Right renal cortex interstitium (tissue), 3 donors: ENCODE data around the gene TBC1D5. TPM values are rescaled to one million over a fixed set of nuclear protein-coding genes. Genes with fewer than 3 reads are reported as not detected.

Source experiments
- DNase-seq, 3 donors: peaks; one replicate each; pipeline ENCODE4 v3.0.0-alpha.2; 2013; ENCODE audit warnings: low read depth in 3 of 3, low spot score in 2 of 3
- polyA plus RNA-seq, 3 donors: library from polyadenylated mRNA; unstranded; fragments of 120-200 nt; gene quantifications; one replicate each; pipeline ENCODE4 v1.2.1, GENCODE V29; 2013; ENCODE audit not compliant: insufficient read length in 3 of 3

The TBC1D5 gene
- polyA plus RNA-seq, 3 donors, result 54.7 to 58.8 (median 55.2) TPM

DNA sequence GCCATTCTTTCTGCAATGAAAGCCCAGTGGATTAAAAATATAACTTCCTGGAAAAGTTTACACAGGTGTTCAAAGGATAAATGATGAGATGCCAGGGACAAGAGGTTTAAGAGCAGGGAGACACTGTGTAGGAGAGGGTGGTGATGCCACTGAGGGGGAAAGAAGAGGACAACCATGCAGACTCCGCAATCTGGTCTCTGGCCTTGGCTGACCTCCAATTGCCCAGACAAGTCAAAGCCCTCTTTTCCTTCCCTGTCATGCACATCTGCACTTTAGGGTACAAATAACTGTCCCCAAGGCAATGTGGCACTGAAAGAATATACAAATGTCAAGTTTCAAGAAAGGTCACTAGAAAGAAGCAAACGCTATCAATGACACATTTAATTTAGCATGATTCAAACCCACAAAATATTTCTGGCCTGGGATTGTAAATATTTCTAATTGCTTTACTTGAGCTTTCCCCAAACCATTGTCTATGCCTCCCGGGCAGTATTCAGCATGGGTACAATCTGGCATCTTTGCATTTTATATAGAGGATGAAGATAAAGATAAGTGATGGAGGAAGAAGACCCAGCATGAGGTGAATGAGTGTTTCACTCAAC is 538.3 kb downstream of the TBC1D5 start:
- no peak for DNase-seq

GRCh38 chr3:17201538-17201937 is 540.9 kb downstream of the TBC1D5 start:
- DNase-seq, result no peak

DNA sequence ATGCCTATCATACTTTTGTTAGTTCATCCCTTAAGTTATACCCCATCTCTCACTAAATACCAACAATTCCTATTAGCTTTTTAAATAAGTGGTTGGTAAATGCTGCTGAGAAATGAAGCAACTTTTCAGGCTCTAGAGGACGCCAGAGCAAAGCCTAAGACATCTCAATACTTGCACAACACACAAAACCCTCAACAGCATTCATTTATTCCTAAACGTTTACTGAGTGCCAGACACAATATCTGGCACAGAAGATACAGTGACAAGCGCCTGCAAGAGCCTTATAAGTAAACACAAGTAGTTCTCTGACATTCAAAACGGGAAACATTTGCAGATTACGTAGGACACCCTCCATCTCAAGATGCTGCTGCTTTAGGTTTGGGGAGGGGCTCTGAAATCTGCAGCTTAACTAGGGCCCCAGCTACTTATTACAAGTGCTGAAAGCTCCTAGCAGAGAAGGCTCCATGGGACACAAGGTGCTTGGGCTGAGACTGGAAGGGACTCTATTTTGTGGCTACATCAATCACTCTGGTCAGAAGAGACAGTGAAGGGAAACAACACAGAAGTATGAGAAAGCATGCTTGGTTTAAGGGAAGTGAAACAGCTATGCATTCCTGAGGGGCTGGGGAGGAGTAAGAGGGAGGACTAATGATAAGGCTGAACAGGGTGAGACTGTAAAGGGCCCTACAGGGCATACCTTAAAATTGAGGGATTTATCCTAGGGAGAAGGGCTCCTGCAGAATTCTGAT is 546.4 kb downstream of the TBC1D5 start:
- no peak for DNase-seq

DNA sequence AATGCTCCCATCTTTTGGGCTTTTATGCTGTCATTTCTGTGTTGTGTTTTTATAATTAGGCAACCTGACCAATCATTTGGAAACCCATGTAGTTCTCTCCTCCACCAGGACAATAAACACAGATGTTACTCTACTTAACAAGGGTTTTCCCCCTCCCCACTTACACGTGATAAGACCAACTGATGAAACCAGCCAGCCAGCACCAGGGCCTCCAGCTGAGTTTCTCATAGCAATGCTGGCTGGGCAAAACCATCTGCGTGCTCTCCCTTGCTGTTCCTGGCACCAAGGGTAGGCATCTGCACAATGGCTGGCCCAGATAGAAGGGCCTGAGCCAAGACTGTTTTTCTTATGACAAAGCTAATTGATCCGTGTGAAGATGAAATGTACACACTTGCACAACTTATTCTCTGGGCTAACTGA is 547.2 kb downstream of the TBC1D5 start:
- no peak for DNase-seq

- no peak for DNase-seq
Observed at GRCh38 chr3:17194116-17194515, 548.3 kb downstream of the TBC1D5 start.

GRCh38 chr3:17192995-17193394 is 549.4 kb downstream of the TBC1D5 start:
- no peak for DNase-seq

- DNase-seq, result no peak
Observed at GRCh38 chr3:17190353-17191078, 551.9 kb downstream of the TBC1D5 start.

GRCh38 chr3:17188378-17188777 is 554.1 kb downstream of the TBC1D5 start:
- no peak for DNase-seq

DNA sequence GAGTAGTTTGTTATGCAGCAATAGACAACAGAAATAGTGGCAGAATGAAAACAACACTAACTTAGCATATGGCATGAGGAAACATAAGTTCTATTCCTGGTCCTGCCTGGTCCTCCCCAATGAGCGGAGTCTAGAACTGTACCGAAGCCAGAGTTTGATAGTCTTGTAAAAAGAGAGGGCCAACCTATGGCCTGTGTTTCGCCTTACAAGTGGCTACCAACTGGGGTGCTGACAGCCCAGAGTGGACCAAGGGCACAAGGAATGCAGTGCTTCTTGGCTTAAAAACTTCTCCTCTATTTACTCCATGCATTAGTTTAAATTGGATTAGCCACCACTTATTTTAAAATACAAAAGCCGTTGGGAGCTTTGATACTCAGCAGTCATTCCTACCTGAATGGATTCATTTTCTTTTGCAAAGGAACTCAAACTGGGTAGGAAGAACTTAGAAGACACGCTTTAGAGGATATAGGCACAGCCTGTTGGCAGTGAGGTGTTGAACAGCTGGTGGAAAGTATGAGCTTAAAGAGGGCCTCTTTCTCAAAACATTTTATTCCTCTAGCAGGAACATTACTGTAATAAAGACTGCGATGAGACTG is 554.7 kb downstream of the TBC1D5 start:
- DNase-seq, result no peak

- no peak for DNase-seq
Observed at GRCh38 chr3:17183951-17184550, 558.4 kb downstream of the TBC1D5 start.

- DNase-seq, result no peak
Observed at GRCh38 chr3:17182166-17182565, 560.3 kb downstream of the TBC1D5 start.

- DNase-seq, result no peak
Observed at GRCh38 chr3:17181413-17181907, 561.0 kb downstream of the TBC1D5 start.

- DNase-seq, result no peak
Observed at GRCh38 chr3:17179381-17180205, 562.8 kb downstream of the TBC1D5 start.

GRCh38 chr3:17176757-17177156 is 565.7 kb downstream of the TBC1D5 start:
- DNase-seq, result no peak

DNA sequence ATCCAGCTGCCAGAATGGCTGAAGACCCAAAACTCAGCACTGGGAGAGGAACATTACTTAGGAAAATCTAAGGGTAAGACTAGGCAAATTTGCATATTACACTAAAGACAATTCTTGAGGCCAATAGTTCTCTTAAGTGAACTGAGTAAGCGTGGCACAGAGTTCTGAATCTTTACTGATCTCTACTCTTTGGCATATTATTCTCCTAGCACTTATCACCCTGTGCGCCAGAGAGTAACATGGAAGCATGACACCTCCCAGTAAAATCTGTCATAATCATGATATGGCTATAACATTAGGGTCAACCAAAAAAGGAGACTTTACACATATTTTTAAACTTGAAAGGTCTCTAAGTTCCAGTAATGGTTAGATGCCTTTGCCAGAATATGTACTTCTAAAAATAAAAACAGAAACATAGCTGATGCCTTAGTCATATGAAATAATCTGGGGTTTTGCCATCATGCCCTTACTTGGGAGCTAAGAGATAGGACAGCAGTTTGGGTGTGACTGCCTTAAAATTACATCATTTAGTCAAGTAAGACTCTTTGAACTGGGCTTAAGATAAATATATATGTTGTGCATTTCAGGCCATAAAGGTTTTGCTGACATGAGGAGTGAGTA is 567.1 kb downstream of the TBC1D5 start:
- no peak for DNase-seq

- no peak for DNase-seq
Observed at GRCh38 chr3:17166369-17166768, 576.1 kb downstream of the TBC1D5 start.

DNA sequence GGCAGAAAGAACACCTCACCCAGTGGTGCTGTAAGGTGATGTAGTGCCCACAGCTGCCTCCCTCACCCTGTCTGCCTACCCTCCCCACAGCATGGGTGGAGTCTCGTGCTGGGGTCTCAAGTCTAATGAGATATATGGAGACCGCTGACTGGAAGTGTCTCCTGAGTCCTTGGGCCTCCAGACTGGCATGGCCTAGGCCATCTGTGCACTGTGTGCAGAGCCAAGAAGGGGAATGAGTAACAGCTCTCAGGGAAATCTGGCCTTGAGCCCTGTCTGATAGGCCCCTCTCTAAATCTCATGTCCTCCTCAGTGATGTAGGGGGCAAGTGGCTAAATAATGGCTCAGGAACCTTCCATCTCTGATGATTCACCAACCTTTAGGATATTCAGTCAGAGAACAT is 580.3 kb downstream of the TBC1D5 start:
- no peak for DNase-seq

DNA sequence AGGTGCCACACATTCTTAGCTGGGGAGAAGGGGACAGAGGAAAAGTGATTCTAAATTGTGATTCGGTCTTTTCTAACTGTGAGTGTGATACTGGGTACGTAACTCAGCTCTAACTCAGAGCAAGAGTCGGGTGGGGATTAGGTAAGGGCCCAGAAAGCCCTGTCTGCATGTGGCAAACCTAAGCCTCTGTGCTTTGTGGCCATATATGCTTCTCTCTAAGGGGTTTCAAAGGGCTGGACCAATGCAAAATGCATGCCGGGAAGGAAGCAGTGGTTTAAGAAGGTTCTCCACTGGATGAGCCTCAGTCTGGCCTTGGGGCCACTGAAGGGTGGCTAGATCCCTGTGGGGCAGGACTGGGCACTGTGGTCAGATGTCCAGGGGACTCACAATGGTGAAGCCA is 581.8 kb downstream of the TBC1D5 start:
- DNase-seq, result no peak

- no peak for DNase-seq
Observed at GRCh38 chr3:17158941-17159682, 583.3 kb downstream of the TBC1D5 start.
